PC-3 (cell line): Measurements from ENCODE around the gene FAM186B. TPM values are rescaled to one million over a fixed set of nuclear protein-coding genes. Genes with fewer than 3 reads are reported as not detected.
"Not testable (repeated sequence)": the region's sequence is repeated elsewhere in the genome, so short reads cannot be mapped to it uniquely, and the experiment has no call there.

ENCODE experiments used
- ATAC-seq: fragments of 200-7000 bp; cut with Tn5 transposase; 2 replicates; pipeline ENCODE4 v1.9.1; 2020; ENCODE audit warnings: mild to moderate bottlenecking, moderate library complexity
- BruUV-seq: library from RNA; stranded (reverse); fragments of 400-500 nt; replicated peaks from 2 replicates; lab custom pipeline; 2021; lab: Mats Ljungman, UMichigan
- CTCF ChIA-PET: fragments of 300-600 bp; sonication (Branson Sonifier 250); formaldehyde crosslinking; loops from one replicate; lab custom pipeline; 2022; ENCODE audit warnings: antibody characterized with exemption; lab: Charles Lee
- POLR2A ChIA-PET: fragments of 300-600 bp; sonication (Branson Sonifier 250); formaldehyde crosslinking; loops from one replicate; lab custom pipeline; 2022; ENCODE audit warnings: antibody characterized with exemption; ENCODE audit not compliant: unreplicated experiment; lab: Charles Lee
- DNase-seq: peaks from one replicate; pipeline ENCODE4 v3.0.0-alpha.2; 2015
- H2AFZ ChIP-seq: fragments of 300-600 bp; sonication (generic); 2 replicates; pipeline ENCODE4 v1.6.0; 2016; ENCODE audit warnings: antibody characterized with exemption, low read length
- H3F3A ChIP-seq: fragments of 300-600 bp; sonication (generic); one replicate; pipeline ENCODE4 v1.6.0; 2017; ENCODE audit warnings: antibody characterized with exemption, low read length, control low read depth, mild to moderate bottlenecking; ENCODE audit not compliant: unreplicated experiment
- H3K27ac ChIP-seq: fragments of 300-600 bp; sonication (generic); 2 replicates; pipeline ENCODE4 v1.5.1; 2016; ENCODE audit warnings: mild to moderate bottlenecking, low read length
- H3K27me3 ChIP-seq: fragments of 300-600 bp; sonication (generic); 2 replicates; pipeline ENCODE4 v1.6.1; 2016; ENCODE audit warnings: low read length, mixed read lengths
- H3K36me3 ChIP-seq: fragments of 300-600 bp; sonication (generic); 2 replicates; pipeline ENCODE4 v1.6.1; 2016; ENCODE audit warnings: low read depth, mixed run types, low read length, mixed read lengths
- H3K4me1 ChIP-seq: fragments of 300-600 bp; sonication (generic); 2 replicates; pipeline ENCODE4 v1.5.1; 2016; ENCODE audit warnings: low read length; ENCODE audit not compliant: insufficient read depth
- H3K4me2 ChIP-seq: fragments of 300-600 bp; sonication (generic); 2 replicates; pipeline ENCODE4 v1.6.0; 2016; ENCODE audit warnings: low read length
- H3K4me3 ChIP-seq: fragments of 300-600 bp; sonication (generic); 2 replicates; pipeline ENCODE4 v1.5.1; 2016; ENCODE audit warnings: mild to moderate bottlenecking, low read length, mixed read lengths
- H3K79me2 ChIP-seq: fragments of 300-600 bp; sonication (generic); 2 replicates; pipeline ENCODE4 v1.6.1; 2017; ENCODE audit warnings: low read length, mixed read lengths
- H3K9ac ChIP-seq: fragments of 300-600 bp; sonication (generic); 2 replicates; pipeline ENCODE4 v1.6.0; 2016; ENCODE audit warnings: mild to moderate bottlenecking, low read length
- H3K9me2 ChIP-seq: fragments of 300-600 bp; sonication (generic); replicated peaks from 2 replicates; pipeline ENCODE4 v1.6.1; 2016; ENCODE audit warnings: mixed run types, low read length, mixed read lengths
- H3K9me3 ChIP-seq: fragments of 300-600 bp; sonication (generic); 2 replicates; pipeline ENCODE4 v1.6.1; 2016; ENCODE audit warnings: low read length, mixed read lengths
- H4K20me1 ChIP-seq: fragments of 300-600 bp; sonication (generic); 2 replicates; pipeline ENCODE4 v1.6.1; 2016; ENCODE audit warnings: low read length, mixed read lengths
- CTCF ChIP-seq: fragments of 300-600 bp; sonication (generic); conservative IDR thresholded peaks from 2 replicates; pipeline ENCODE4 v1.5.1; 2017; ENCODE audit warnings: antibody characterized with exemption, low read depth, mild to moderate bottlenecking, low read length
- EZH2 ChIP-seq: fragments of 300-600 bp; sonication (generic); IDR thresholded peaks from one replicate; pipeline ENCODE4 v1.6.1; 2017; ENCODE audit warnings: antibody characterized with exemption, mild to moderate bottlenecking, low read length; ENCODE audit not compliant: unreplicated experiment
- EZH2phosphoT487 ChIP-seq: fragments of 300-600 bp; sonication (generic); IDR thresholded peaks from 2 replicates; pipeline ENCODE4 v1.6.1; 2018; ENCODE audit warnings: mild to moderate bottlenecking, antibody characterized with exemption, low read length, borderline replicate concordance
- intact Hi-C: fragments of 100-400 bp; cut with micrococcal nuclease; formaldehyde crosslinking; loops from 2 replicates; pipeline ENCODE4 v1.9.0; 2023
- total RNA-seq: library from RNA; depleted of rRNA; stranded (reverse); fragments of >200 nt; gene quantifications from 2 replicates; pipeline ENCODE4 v1.2.3, GENCODE V29; 2014

FAM186B gene
- total RNA-seq, 1 experiment from 2014 or later, result 0.80 TPM

- TF ChIP-seq EZH2 (no peak), EZH2phosphoT487 (no peak), CTCF (no peak)
- Histone ChIP-seq H3K9me3 (no peaks in the 10 kb centered on the region), H3K27ac (no peak overlapping the region), H3K4me3 (no peak overlapping the region), H3K27me3 (no peaks in the 10 kb centered on the region), H3K9me2 (no peaks in the 10 kb centered on the region), H3K79me2 (no peaks in the 10 kb centered on the region), H3K9ac (no peak overlapping the region), H2AFZ (no peak overlapping the region), H3K4me2 (no peak overlapping the region), H3K36me3 (no peaks in the 10 kb centered on the region), H3K4me1 (0 out of 2 replicates have a peak, but pooled peaks cover 9% of the 10 kb centered on the region), H4K20me1 (no peaks in the 10 kb centered on the region), H3F3A (no peaks in the 10 kb centered on the region)
- intact Hi-C loops, result no loop called here
- DNase-seq, result peak; percentile 79
- ChIA-PET POLR2A (no interaction called here), CTCF (interaction anchor here (0.6 kb wide), 1 partner anchor 284 kb away, joined by 6 read pairs; no protein-coding TSS in a partner anchor)
- no peak; the same call in 1 of the 2 replicates for ATAC-seq
- BruUV-seq, result no TSS peak
These were observed 10.3 kb upstream of the FAM186B start for GRCh38 chr12:49615725-49616124.

- H2AFZ ChIP-seq, result no peak overlapping the region
- no TSS peak for BruUV-seq
- H3K9me3 ChIP-seq, result no peaks in the 10 kb centered on the region
- no peak for TF ChIP-seq EZH2
- TF ChIP-seq EZH2phosphoT487, result no peak
- no peak for TF ChIP-seq CTCF
- H3K79me2 ChIP-seq, result no peaks in the 10 kb centered on the region
- H3K4me3 ChIP-seq, result no peak overlapping the region
- H3K27ac ChIP-seq, result no peak overlapping the region
- intact Hi-C loops, result no loop called here
- CTCF ChIA-PET, result no interaction called here
- 0 out of 2 replicates have a peak, but pooled peaks cover 3% of the 10 kb centered on the region for H3K4me1 ChIP-seq
- DNase-seq, result no peak
- H3K9ac ChIP-seq, result no peak overlapping the region
- POLR2A ChIA-PET, result no interaction called here
- no peak for ATAC-seq
- H3K27me3 ChIP-seq, result no peaks in the 10 kb centered on the region
- H3K9me2 ChIP-seq, result no peaks in the 10 kb centered on the region
- no peak overlapping the region for H3K4me2 ChIP-seq
- no peaks in the 10 kb centered on the region for H4K20me1 ChIP-seq
- no peaks in the 10 kb centered on the region for H3F3A ChIP-seq
- H3K36me3 ChIP-seq, result no peaks in the 10 kb centered on the region
These were observed 6.8 kb upstream of the FAM186B start for GRCh38 chr12:49612210-49612609.

- H4K20me1 ChIP-seq, H2AFZ ChIP-seq, H3K79me2 ChIP-seq, DNase-seq, intact Hi-C loops, H3K27ac ChIP-seq, H3K4me2 ChIP-seq, H3F3A ChIP-seq, H3K9me3 ChIP-seq, POLR2A ChIA-PET, H3K27me3 ChIP-seq, H3K4me1 ChIP-seq, H3K9me2 ChIP-seq, H3K36me3 ChIP-seq, ATAC-seq, H3K9ac ChIP-seq, CTCF ChIA-PET, H3K4me3 ChIP-seq, BruUV-seq: not testable (repeated sequence)
These were observed 5.3 kb upstream of the FAM186B start for GRCh38 chr12:49610785-49611184.
